Stomach (tissue), 9 donors: ENCODE data around the gene SLC27A1. TPM values are rescaled to one million over a fixed set of nuclear protein-coding genes. Genes with fewer than 3 reads are reported as not detected.
"Not testable (repeated sequence)": the region's sequence is repeated elsewhere in the genome, so short reads cannot be mapped to it uniquely, and the experiment has no call there.

Experiments used
- DNase-seq, 2 donors: peaks; one replicate each; pipeline versions ENCODE4 v3.0.0 to v3.0.0-alpha.2; 2013 to 2019
- H3K27ac ChIP-seq, 5 donors: fragments of 200-600 bp in 4 of 5; sonication (generic) in 4 of 5; one replicate each; pipeline ENCODE4 v1.5.1; 2013 to 2019; ENCODE audit warnings: mild to moderate bottlenecking in 1 of 5, moderate library complexity in 1 of 5
- H3K27me3 ChIP-seq, 3 donors: fragments of 200-600 bp; sonication (generic); one replicate each; pipeline ENCODE4 v1.5.1; 2017 to 2019; ENCODE audit warnings: mixed run types in 1 of 3
- H3K36me3 ChIP-seq, 4 donors: fragments of 200-600 bp; sonication (generic); 1 replicate in 3 of 4; 2 replicates in 1 of 4; pipeline ENCODE4 v1.5.1; 2016 to 2019
- H3K4me1 ChIP-seq, 4 donors: fragments of 200-600 bp; sonication (generic); one replicate each; pipeline ENCODE4 v1.5.1; 2016 to 2019
- H3K4me3 ChIP-seq, 4 donors: fragments of 200-600 bp; sonication (generic) in 3 of 4; one replicate each; pipeline ENCODE4 v1.5.1; 2016 to 2019; ENCODE audit warnings: mild to moderate bottlenecking in 1 of 4
- H3K9me3 ChIP-seq, 4 donors: fragments of 200-600 bp; sonication (generic); one replicate each; pipeline ENCODE4 v1.5.1; 2016 to 2019
- CTCF ChIP-seq, 7 experiments: fragments of 450-650 bp in 4 of 7; fragments of 200-600 bp in 3 of 7; sonication (generic) in 3 of 7; IDR thresholded peaks; one replicate each; pipeline ENCODE4 v1.5.1; 2016 to 2019; ENCODE audit warnings: antibody characterized with exemption in 7 of 7, control low read depth in 2 of 7, mild to moderate bottlenecking in 1 of 7
- EP300 ChIP-seq: sonication (generic); formaldehyde crosslinking; IDR thresholded peaks from one replicate; pipeline ENCODE4 v1.6.1; 2017; ENCODE audit warnings: antibody characterized with exemption
- POLR2A ChIP-seq, 4 donors: fragments of 450-650 bp; IDR thresholded peaks; one replicate each; pipeline ENCODE4 v1.6.1; 2016; ENCODE audit warnings: antibody characterized with exemption in 4 of 4, control low read depth in 2 of 4, mild to moderate bottlenecking in 1 of 4, moderate library complexity in 1 of 4
- POLR2AphosphoS5 ChIP-seq, 3 donors: sonication (generic); formaldehyde crosslinking; IDR thresholded peaks; one replicate each; pipeline ENCODE4 v1.6.1; 2016; ENCODE audit warnings: antibody characterized with exemption in 3 of 3
- WGBS, 5 donors: extraction: QIAGEN DNeasy Blood & Tissue Kit in 3 of 5; methylation state at CpG; one replicate each; pipeline versions ENCODE4 v1.1.5 to v1.1.7; 2013 to 2018; 5-methylcytosine and 5-hydroxymethylcytosine counted together
- intact Hi-C: fragments of 100-400 bp; cut with DNase I; formaldehyde crosslinking; loops from one replicate; pipeline ENCODE4 v1.15.1; 2023; ENCODE audit warnings: low total_unique reads
- polyA plus RNA-seq, 3 donors: library from polyadenylated mRNA; stranded (reverse); fragments of 200-250 nt; gene quantifications; one replicate each; pipeline ENCODE4 v1.2.3, GENCODE V29; 2013
- total RNA-seq, 5 donors: library from RNA; depleted of rRNA; stranded (reverse); fragments of >200 nt; gene quantifications; one replicate each; pipeline versions ENCODE4 v1.1.0 to v1.2.3, GENCODE V29; 2014 to 2016
- donor health status: healthy with polysubstance abuse.
- donor health status: Bipolar disorder and iron deficiency.
- donor health status: healthy.

Gene SLC27A1
- total and polyA plus RNA-seq, 8 donors: 4.0 to 116 (median 12.1) TPM

DNA sequence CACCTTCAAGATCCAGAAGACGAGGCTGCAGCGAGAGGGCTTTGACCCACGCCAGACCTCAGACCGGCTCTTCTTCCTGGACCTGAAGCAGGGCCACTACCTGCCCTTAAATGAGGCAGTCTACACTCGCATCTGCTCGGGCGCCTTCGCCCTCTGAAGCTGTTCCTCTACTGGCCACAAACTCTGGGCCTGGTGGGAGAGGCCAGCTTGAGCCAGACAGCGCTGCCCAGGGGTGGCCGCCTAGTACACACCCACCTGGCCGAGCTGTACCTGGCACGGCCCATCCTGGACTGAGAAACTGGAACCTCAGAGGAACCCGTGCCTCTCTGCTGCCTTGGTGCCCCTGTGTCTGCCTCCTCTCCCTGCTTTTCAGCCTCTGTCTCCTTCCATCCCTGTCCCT, 34.1 kb downstream of the SLC27A1 start:
- 47 to 77% (median 72%) methylated on average over 13 of the region's 13 CpGs for WGBS, 5 donors
- H3K36me3 ChIP-seq: peaks cover 0 to 54% (median 44%) of the 10 kb centered on the region in 4 donors
- DNase-seq: peak in 1 of 2 donors; percentile 55
- intact Hi-C loops: no loop called here
- no peaks in the 10 kb centered on the region for H3K27me3 ChIP-seq
- TF ChIP-seq POLR2AphosphoS5 (IDR thresholded peaks at IDR 0.05): no peak
- TF ChIP-seq POLR2A (IDR thresholded peaks at IDR 0.05): no peak
- no peak for TF ChIP-seq CTCF (IDR thresholded peaks at IDR 0.05)
- TF ChIP-seq EP300: no peak
- peaks cover 3 to 48% (median 36%) of the 10 kb centered on the region in 4 donors for H3K4me1 ChIP-seq
- no peak overlapping the region for H3K4me3 ChIP-seq
- H3K9me3 ChIP-seq: no peaks in the 10 kb centered on the region
- H3K27ac ChIP-seq: peak overlapping the region in 3 of 5 donors; percentile 17 to 34 (median 26)

DNA sequence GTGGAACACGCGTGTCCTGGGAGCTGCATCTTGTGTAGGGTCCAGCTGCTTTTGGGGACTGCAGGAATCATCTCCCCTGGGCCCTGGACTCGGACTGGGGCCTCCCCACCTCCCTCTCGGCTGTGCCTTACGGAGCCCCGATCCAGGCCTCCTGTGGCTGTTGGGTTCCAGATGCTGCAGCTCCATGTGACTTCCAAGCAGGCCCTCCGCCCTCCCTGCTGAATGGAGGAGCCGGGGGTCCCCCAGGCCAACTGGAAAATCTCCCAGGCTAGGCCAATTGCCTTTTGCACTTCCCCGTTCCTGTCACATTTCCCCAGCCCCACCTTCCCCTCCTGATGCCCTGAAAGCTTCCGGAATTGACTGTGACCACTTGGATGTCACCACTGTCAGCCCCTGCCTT, 34.9 kb downstream of the SLC27A1 start:
- H3K27ac ChIP-seq: peak overlapping the region in 3 of 5 donors; percentile 8 to 26 (median 17)
- no peaks in the 10 kb centered on the region for H3K9me3 ChIP-seq
- no peaks in the 10 kb centered on the region for H3K27me3 ChIP-seq
- 70 to 81% (median 78%) methylated on average over 4 to 10 of the region's 10 CpGs for WGBS, 5 donors
- intact Hi-C loops: no loop called here
- H3K4me1 ChIP-seq: peaks cover 6 to 48% (median 35%) of the 10 kb centered on the region in 4 donors
- H3K36me3 ChIP-seq: peaks cover 0 to 53% (median 38%) of the 10 kb centered on the region in 4 donors
- H3K4me3 ChIP-seq: no peak overlapping the region
- DNase-seq: peak in 1 of 2 donors; percentile 65
- no peak for TF ChIP-seq EP300
- no peak for TF ChIP-seq CTCF (IDR thresholded peaks at IDR 0.05)
- no peak for TF ChIP-seq POLR2A (IDR thresholded peaks at IDR 0.05)
- TF ChIP-seq POLR2AphosphoS5 (IDR thresholded peaks at IDR 0.05): no peak

- no peak overlapping the region for H3K4me3 ChIP-seq
- no peak for TF ChIP-seq EP300
- no peak for TF ChIP-seq POLR2A (IDR thresholded peaks at IDR 0.05)
- intact Hi-C loops: no loop called here
- H3K4me1 ChIP-seq: peaks cover 13 to 53% (median 39%) of the 10 kb centered on the region in 4 donors
- WGBS, 5 donors: 75 to 90% (median 81%) methylated on average over 9 of the region's 9 CpGs
- no peak overlapping the region for H3K27ac ChIP-seq
- no peaks in the 10 kb centered on the region for H3K9me3 ChIP-seq
- DNase-seq: no peak
- H3K27me3 ChIP-seq: no peaks in the 10 kb centered on the region
- H3K36me3 ChIP-seq: peaks cover 0 to 41% (median 25%) of the 10 kb centered on the region in 4 donors
Measured at GRCh38 chr19:17506745-17507144, 36.4 kb downstream of the SLC27A1 start.

DNA sequence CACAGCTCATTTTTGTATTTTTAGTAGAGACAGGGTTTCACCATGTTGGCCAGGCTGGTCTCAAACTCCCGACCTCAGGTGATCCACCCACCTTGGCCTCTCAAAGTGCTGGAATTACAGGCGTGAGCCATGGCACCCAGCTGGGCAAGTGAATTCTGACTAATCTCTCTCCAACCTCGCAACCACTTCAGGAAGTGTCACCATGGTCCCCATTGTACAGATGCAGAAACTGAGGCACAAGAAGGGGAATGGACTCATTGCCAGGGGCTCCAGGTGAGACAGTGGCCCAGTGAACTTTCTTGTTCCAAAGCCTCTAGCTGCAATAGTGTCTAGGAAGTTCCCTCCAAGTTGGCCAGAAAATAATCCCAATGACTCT, 38.2 kb downstream of the SLC27A1 start:
- Histone ChIP-seq H3K36me3 (peaks cover 0 to 31% (median 21%) of the 10 kb centered on the region in 4 donors), H3K4me1 (peaks cover 20 to 68% (median 52%) of the 10 kb centered on the region in 4 donors), H3K27ac (peak overlapping the region in 4 of 5 donors; percentile 20 to 60 (median 45))
- DNase-seq, H3K4me3 ChIP-seq, intact Hi-C loops, H3K9me3 ChIP-seq, H3K27me3 ChIP-seq: not testable (repeated sequence)
- 80 to 96% (median 83%) methylated on average over 3 of the region's 3 CpGs for WGBS, 5 donors

DNA sequence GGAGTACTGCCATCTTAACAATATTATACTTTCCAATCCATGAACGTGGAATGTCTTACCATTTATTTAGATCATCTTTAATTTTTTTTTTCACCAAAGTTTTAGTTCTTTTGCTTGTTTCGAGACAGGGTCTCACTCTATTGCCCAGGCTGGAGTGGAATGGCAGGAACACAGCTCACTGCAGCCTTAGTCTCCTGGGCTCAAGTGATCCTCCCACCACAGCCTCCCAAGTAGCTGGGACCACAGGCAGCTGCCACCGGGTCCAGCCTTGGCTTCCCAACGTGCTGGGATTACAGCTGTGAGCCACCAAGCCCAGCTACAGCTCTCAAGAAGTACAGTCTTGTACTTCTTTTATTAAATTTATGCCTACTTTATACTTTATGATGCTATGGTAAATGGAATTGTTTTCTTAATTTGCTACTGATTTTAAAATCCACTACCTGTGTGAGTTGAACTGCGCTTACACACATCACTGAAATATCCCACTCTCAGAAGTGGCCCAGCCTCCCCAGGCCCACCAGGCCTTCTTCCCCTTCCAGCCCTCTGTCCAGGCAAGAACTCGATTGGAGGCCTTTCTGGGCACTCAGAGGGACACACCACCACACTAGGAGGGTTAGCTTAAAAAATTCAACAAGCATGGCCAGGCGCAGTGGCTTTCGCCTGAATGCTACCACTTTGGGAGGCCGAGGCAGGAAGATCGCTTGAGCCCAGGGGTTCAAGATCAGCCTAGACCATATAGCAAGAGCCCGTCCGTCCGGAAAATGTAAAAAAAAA, 40.1 kb downstream of the SLC27A1 start:
- Histone ChIP-seq H3K4me1 (peaks cover 20 to 58% (median 46%) of the 10 kb centered on the region in 4 donors), H3K27ac (peak overlapping the region in 4 of 5 donors; percentile 90 to 100 (median 99)), H3K4me3 (peak overlapping the region; percentile 62 to 93 (median 88)), H3K36me3 (peaks cover 0 to 15% (median 12%) of the 10 kb centered on the region in 4 donors), H3K27me3 (no peaks in the 10 kb centered on the region), H3K9me3 (no peaks in the 10 kb centered on the region)
- no peak for DNase-seq
- intact Hi-C loops: no loop called here
- no peak for TF ChIP-seq CTCF (IDR thresholded peaks at IDR 0.05)
- TF ChIP-seq POLR2A (IDR thresholded peaks at IDR 0.05): peak in 1 of 4 donors; percentile 8
- 36 to 47% (median 38%) methylated on average over 13 of the region's 13 CpGs for WGBS, 5 donors
